Measurements from ENCODE around the gene GORASP2.
"Not testable (repeated sequence)": the region's sequence is repeated elsewhere in the genome, so short reads cannot be mapped to it uniquely, and the experiment has no call there.

GORASP2 gene

DNA sequence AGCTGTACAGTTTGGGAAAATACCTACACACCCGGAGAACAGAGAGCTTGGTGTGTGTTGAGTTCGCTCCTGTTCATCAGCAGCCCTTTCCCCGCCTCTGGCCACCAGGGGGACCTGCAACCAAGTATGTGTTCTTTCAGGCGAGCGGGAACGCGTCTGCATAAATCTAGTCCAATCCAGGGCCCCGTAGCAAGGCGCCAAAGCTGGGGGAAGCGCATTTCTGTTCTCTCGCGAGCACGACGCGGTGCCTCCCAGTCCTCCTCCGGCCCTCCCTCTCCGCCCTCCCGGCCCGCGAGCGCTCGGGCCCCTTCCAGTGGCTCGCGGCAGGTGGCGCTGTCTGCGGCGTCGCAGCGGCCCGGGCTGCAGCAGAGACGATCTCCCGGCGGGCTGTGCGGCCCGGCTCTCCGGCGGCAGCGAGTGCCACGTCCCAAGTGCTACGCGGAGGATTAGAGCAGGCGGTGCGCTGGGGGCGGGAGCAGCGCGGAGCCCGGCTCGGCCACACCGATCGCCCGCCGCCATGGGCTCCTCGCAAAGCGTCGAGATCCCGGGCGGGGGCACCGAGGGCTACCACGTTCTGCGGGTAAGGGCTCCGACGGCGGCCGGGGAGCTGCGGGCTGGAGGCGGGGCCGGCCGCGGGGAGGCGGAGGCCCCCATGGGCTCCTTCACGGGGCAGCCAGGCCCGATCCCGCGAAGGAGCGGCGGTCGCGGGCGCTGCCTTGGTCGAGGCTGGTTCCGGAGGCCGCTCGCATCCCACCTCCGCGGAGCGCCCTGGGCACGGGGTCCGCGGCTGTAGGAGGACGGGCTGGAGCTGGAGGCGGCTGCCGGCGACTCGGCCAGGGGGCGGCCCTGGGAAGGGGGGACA lies at the start of gene GORASP2:
GORASP2 (plus strand) TSS at position 430 of the 862 bp plus-strand sequence; CDS start at position 518, 88 bp downstream.
- DNase-seq (ENCODE audit: low read depth in 2 of 2), result peak; percentile 92 to 95

DNA sequence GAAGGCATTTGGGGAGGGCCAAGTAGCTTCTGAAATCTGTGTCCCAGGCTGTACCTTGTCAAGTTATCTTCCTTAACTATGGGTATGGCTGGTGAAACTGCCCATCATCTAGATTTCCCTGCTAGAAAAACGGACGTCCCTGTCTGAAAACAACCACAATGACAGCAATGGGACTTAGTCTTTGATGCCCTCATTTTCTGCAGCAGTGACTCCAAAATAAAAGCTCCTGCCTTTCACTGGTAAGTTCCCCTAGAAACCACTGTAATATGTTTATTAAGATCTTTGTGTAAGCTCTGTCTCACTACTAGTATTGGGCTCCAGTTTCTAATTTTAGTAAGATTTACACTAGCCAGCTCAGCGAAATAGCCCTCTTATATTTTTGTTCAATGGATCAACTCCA lies 47.2 kb upstream of the GORASP2 start:
- DNase-seq (ENCODE audit: low read depth in 2 of 2), result no peak

DNA sequence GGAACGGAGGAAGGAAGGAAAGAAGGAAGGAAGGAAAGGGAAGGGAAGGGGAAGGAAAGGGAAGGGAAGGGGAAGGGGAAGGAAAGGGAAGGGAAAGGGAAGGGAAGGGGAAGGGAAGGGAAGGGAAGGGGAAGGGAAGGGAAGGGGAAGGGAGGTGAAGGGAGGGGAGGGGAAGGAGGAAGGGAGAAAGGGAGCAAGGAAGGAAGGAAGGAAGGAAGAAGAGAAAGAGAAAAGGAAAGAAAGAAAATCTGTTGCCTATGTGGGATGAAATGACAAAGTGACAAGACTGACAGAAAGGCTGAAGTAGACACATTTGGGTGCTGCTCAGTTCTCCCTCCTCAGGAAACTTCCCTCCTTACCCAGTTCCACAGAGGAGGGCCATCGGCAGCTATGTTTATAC lies 46.3 kb upstream of the GORASP2 start:
- no peak for DNase-seq (ENCODE audit: low read depth in 2 of 2)

DNA sequence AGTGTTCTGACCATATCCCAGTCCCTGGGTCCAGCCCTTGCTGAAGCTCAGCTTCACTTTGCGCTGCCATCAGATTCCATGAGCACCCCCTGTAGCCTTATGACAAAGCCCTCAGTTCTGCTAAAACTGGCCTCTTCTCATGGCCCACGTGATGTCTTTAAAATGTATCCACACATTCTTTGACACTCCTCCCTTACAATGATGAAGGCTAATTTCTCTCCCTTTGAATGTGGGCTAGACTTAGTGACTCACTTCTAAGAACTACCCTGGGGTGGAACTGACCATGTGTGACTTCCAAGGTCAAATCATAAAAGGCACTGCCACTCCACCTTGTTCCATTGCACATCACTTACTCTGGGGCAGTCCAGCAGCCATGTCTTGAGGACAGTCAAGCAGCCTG lies 45.4 kb upstream of the GORASP2 start:
- DNase-seq (ENCODE audit: low read depth in 2 of 2), result no peak

DNA sequence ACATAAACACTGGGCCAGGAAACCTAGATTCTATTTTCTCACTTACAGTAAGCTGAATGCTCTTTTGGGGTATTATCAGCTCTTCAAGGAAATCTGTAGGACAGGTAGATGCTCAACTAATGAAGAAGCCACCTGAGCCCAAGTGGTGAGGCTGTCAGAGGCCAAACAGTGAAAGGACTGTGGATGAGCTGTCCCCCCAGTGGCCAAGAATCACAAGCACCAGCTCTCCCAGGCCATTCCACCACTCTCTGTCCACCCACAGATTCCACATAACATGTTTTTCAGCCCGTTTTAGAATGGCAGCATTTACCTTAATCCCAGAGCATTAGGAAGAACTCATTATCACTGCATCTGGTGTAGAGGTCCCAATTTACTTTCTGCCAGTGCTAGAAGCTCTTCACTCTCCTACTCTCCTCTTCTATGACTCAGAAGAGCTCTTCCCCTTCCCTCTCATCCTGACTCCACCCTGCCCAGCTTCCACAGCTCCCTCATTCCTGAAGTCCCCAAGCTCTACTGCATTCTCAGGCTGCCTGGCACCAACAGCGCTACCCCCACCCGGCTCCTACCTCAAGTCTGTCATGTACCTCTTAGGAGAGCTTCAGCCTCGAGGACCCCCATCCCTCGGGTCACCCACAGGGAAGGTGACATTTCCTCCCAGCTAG lies 43.8 kb upstream of the GORASP2 start:
- DNase-seq (ENCODE audit: low read depth in 2 of 2), result no peak

DNA sequence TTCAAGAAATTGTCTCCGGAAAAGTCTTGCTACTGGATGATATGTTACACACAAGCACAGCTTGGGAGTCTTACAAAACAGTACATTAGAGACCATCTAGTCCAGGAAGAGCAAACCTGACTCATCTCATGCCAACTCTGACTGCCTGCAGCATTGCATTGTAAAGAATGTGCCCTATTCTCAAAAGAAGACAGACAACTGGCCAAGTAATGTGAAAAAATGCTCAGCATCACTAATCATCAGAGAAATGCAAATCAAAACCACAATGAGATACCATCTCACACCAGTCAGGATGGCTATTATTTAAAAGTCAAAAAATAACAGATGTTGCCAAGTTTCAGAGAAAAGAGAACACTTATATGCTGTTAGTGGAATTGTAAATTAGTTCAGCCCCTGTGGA lies 42.7 kb upstream of the GORASP2 start:
- no peak for DNase-seq (ENCODE audit: low read depth in 2 of 2)

DNA sequence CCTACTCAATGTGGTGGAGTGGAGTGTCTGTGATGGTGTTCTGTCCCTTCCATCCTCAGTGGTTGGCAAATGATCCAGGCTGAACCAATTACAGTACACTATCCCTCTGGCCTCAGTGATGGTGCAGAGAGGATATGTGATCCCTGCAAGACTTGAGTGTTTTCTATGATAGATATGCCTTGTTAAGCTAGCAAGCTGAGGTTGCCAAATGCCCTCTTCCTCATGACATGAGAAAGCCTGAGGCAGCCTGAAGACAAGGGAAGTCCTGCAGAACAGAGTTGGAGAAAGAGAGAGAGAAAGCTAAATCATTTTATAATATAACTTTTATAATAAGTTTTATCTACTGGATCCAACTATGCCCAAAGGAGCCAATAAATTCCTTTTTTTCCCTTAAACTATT lies 41.6 kb upstream of the GORASP2 start:
- no peak for DNase-seq (ENCODE audit: low read depth in 2 of 2)

DNA sequence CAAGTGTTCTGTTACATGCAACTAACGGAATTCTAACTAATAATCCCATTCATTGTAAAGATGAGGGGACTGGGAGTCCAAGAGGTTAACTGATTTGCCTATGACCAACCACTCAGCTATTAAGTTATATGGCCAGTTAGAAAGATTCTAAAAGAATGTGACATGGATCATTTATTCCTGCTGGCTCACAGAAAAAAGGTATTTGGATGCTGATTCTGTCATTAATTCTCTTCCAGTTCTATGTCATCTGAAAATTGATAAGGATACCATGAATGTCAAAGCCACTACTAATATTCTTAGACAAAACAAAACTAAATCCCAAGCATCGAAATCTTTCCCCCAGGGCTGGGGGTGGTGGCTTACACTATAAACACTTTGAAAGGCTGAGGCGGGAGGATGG lies 41.2 kb upstream of the GORASP2 start:
- DNase-seq (ENCODE audit: low read depth in 2 of 2), result no peak

DNA sequence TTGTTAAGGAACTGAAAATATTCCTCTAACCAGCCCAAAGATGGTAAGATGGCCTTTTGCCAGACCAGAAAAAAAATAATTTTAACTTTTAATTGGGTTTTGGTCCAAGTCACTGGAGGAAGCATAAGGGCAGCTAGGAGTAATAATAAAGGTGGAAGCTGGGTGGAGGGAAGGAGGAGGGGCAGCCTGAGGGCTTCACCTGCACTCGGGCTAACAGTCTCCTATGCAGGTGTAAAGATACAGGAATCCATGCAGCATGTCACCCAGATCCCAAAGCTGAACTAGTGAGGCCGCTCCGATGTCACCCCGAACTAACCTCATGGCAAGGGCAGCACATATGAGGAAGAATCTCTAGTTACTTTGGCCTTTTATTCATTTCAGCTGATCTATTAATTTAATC lies 37.2 kb upstream of the GORASP2 start:
- DNase-seq (ENCODE audit: low read depth in 2 of 2), result no peak

DNA sequence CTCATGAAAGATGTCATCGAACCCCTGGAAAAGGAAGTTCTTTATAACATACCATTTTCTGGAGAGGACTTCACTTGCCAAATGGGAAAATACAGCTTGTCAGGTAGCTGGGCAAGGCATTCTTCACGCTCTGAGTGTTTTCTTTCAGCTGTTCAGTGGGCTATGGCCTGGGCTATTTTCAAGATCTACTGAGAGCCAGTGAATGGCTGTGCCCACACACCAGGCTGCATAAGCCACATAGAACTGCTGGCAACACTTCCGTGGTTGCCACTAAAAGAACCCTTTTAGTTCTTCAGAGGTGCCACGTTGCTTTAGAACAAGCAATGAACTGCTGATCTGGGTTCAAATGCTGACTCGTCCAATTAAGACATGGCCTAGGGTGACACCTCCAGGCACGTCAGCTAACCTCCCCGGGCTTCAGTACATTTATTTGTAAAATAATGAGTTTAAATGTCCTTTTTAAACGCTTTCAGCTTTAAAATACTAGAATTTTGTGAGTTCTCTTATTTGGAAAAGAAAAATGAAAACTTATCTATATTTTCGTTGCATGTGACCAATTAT lies 36.6 kb upstream of the GORASP2 start:
- no peak for DNase-seq (ENCODE audit: low read depth in 2 of 2)

DNA sequence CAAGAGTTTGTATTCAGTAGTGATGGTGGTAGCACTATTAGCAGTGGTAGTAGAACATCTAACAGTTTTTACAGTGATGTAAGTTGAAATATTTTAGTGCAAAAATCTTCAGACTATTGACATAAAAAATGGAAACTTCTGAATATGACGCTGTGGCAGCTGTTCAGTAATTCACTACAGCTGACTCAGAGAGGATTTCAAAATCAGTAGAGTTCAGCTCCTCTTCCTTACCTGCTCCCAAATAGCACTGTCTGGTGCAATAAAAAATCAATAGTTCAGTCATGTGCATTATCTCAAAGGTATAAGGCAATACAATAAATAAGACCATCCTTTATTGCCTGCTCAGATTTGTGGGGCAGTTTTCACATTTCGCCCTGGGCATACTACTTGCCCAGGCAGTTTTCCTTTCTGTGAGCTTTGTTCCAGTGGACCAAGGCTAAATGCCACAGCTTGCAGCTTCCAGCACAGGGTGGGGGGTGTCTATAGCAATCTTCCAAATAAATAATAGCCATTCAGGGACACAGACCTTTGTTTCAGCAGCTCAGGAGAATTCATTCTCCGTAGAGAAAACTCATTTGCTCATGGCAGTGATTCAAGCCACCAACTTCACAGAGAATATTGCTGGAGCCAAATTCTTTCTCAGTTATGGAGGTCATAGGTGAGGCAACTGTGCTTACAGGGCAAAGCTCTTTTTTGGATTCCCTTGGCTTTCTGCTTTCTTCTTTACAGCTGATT lies 33.9 kb upstream of the GORASP2 start:
- no peak for DNase-seq (ENCODE audit: low read depth in 2 of 2)

DNA sequence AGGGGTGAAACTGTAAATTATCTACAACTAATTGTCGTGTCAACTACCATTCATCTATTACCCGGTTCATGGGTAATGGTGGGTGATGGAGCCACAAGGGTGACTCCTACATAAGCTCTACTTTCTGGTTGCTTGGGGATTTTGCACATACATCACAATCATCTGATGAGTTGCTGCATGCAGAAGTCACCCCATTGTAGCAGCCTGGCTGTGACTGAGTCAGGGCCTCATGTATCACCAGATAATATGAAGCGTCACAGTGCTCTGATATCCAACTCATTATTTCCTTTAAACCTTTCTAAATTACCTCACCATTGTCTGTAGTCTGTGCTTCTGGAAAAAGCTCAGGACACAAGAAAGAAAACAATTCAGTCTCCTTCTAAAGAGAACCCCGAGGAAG lies 32.4 kb upstream of the GORASP2 start:
- DNase-seq (ENCODE audit: low read depth in 2 of 2), result no peak

DNA sequence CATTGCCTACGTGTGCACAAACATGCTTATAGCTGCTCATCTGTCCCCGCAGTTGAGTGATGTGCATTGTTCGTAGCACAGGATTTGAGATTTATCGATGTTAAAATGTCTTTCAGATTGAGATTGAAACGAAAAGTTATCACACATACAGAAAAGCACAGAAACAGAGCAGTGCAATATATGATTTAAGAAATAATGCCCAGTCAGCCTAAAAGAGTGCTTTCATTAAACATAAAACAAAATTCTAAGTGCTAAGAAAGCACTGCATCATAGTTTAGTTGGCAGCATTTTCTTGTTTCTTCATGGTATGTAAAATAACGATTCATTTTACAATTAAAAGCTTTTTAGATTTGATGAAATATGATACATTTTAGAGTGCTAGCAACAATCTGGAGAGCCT lies 31.9 kb upstream of the GORASP2 start:
- no peak for DNase-seq (ENCODE audit: low read depth in 2 of 2)

DNA sequence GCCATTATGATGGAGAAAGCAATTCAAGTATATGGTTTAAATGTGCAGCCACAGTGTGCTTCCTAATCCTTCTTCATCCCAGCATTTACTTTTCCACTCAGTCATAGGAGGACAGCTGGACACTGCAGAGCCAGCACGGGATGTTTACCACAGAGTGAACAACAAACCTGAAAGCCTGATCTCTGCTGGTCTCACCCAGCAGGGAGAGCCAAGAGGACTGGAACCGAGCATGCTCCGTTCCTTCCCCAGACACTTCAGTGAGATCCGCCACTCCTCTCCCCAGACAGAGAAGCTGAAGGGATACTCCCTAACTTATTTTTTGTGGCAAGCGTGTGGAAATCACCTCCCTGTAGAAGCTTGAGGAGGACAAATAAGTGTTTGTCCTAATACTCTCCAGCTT lies 23.2 kb upstream of the GORASP2 start:
- DNase-seq (ENCODE audit: low read depth in 2 of 2), result no peak

DNA sequence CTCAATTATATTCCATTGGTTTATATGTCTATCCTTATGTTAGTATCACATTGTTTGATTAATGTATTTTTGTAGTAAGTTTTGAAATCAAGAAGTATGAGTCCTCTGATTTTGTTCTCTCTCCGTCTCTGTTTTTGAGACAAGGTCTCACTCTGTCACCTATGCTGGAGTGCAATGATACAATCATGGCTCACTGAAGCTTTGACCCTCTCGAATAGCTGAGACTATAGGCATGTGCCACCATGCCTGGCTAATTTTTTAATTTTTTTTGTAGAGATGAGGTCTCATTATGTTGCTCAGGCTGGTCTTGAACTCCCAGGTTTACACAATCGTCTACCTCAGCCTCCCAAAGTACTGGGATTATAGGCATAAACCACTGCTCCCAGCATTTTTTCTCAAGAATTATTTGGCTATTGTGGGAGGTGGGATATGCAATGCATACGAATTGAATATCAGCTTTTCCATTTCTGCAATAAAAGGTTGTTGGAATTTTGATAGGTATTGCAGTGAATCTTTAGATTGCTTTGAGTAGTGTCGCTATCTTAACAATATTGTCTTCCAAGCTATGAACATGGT lies 17.7 kb upstream of the GORASP2 start:
- no peak for DNase-seq (ENCODE audit: low read depth in 2 of 2)

DNA sequence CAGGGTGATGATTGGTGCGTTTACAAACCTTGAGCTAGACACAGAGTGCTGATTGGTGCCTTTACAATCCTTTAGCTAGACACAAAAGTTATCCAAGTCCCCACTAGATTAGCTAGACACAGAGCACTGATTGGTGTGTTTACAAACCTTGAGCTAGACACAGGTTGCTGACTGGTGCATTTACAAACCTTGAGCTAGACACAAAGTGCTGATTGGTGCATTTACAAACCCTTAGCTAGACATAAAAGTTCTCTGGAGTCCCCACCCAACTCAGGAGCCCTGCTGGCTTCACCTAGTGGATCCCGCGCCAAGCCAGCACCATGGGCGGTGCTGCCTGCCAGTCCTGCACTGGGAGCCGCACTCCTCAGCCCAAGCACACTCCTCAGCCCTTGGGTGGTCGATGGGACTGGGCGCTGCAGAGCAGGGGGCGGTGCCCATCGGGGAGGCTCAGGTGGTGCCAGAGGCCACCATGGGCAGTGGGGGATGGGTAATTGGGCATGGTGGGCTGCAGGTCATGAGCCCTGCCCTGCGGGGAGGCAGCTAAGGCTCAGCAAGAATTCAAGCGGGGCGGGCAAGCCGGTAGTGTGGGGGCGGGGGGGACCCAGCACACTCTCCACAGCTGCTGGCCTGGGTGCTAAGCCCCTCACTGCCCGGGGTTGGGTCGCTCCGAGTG lies 13.9 kb upstream of the GORASP2 start:
- DNase-seq (ENCODE audit: low read depth in 2 of 2), result not testable (repeated sequence)

DNA sequence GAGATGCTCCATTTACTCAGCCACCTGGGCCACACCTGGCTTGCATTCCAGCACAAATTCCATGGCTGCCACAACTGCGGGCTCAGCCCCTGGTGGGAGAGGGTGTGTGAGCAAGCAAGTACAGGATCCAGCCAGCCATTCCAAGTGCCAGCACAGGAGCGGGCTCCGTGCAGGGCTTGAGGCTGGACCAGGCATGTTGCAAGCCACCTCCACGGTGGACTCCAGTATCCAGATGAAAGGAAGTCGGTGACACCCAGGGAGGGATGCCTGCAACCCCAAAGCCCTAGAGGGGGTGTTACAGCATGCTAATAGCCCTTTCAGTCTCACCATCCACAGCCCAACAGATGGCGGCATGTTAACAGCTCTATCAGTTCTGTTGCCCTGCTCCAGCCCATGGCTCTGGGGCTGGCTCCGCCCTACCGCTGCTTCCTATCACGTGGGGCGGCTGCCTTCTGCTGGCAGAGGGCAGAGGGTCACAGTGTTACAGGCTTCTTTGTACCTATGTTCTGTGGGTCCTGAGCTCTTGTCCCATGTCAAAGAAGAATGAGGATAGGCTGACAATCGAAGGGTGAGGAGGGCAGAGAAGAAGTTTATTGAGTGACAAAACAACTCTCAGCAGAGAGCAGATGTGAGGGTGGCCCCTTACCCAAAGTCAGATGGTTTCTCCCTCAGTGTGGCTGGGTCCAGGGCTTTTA lies 11.7 kb upstream of the GORASP2 start:
- DNase-seq (ENCODE audit: low read depth in 2 of 2), result no peak

DNA sequence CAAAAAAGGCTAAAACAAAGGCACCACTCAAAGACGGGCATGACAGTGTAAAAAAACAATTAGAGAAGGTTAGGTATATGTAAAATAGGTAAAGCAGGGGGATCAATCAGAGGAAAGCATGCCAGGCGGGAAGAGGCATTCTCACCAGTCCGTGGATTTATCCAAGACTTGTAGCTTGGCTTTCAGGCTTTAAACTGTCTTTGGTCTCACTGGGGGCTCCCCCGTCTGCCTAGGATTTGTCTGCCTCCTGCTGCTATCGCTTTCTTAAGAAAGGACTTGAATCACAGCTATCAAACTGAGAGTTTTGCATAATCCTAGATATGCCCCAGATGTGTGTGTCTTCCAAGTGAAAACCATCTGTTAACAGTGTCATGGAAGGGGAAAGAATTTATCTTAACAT lies 11.1 kb upstream of the GORASP2 start:
- no peak for DNase-seq (ENCODE audit: low read depth in 2 of 2)

DNA sequence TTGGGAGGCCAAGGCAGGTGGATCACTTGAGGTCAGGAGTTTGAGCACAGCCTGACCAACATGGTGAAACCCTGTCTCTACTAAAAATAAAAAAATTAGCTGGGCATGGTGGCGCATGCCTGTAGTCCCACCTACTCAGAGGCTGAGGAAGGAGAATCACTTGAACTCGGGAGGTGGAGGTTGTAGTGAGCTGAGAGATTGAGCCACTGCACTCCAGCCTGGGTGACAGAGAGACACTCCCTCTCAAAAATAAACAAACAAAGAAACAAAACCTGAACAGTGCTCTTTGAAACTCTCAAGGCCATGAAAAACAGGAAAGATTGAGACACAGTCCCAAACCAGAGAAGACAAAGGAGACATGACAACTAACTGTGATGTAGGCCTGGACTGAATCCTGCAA lies 7.2 kb upstream of the GORASP2 start:
- DNase-seq (ENCODE audit: low read depth in 2 of 2), result not testable (repeated sequence)

DNA sequence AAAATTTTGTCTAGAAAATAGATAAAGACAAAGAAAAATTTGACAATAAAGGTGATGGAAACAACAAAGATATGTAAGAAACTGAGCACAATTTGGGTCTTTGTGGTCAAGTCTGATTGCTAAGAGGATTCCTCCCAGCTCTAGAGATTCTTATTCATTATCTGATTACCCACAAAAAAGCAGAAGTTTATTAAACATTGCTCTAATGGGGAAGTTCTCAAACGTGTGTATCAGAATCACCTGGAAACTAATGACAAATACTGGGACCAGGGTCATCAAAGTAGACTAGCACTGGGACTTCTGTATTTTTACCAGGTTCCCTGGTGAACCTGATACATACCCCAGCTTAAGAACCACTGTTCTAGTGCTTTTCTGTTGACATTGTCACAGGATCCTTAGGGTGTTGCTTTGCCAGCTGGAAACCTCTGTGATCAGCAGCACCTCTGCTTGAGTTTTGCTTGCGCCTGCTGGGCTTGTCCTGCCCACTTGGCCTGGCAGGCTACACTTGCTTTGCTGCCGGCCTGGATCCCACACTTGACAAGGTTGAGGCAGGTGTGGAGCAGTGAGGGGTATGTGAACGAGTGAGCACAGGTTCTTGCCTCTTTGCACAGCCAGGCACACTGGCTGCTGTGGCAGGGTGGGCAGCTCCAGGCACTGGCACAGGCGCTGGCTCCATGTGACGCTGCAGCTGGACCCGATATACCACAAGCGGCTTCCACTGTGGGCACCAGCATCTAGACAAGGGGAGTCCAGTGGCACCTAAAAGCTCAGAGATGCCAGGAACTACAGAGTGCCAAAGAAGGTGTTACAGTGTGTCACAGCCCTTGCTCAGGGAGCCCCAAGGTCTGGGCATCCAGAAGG lies 6.2 kb upstream of the GORASP2 start:
- no peak for DNase-seq (ENCODE audit: low read depth in 2 of 2)
